GM18870 (cell line): ENCODE data around the gene ZNF865.
"Not testable (repeated sequence)": the region's sequence is repeated elsewhere in the genome, so short reads cannot be mapped to it uniquely, and the experiment has no call there.

Source experiments
- ATAC-seq: cut with Tn5 transposase; IDR thresholded peaks from one replicate; pipeline ENCODE4 v1.9.1; 2021; ENCODE audit warnings: moderate library complexity; ENCODE audit not compliant: unreplicated experiment

The ZNF865 gene

GRCh38 chr19:55605637-55606470 is at the start of gene ZNF865:
Gene ZNF865 (plus strand): TSS chr19:55605647. CDS start chr19:55613619, 7,972 bp downstream.
- ATAC-seq: no peak

GRCh38 chr19:55559684-55560083 is 45.8 kb upstream of the ZNF865 start:
- ATAC-seq: no peak

DNA sequence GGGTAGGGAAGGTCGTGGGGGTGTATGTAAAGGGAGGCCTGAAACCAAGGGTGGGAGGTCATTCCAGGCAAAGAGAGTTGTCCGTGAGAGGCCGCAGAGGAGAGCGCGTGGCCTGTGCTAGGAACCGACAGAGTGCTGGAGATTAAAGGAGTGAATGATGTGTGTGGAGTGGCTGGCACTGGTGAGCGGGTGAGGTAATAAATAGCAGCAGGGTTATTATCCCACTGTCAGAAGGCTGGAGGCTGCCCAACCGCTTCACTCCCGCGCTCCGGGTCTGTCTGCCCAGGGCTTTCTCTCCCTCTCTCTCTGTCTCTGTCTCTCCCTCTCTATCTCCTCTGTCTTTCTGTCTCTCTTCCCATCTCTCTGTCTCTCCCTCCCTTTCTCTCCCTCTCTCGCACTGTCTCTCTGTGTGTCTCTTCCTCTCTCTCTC is 42.2 kb upstream of the ZNF865 start:
- no peak for ATAC-seq

- ATAC-seq: no peak
Measured at GRCh38 chr19:55566823-55567222, 38.6 kb upstream of the ZNF865 start.

- no peak for ATAC-seq
Measured at GRCh38 chr19:55567708-55568328, 37.6 kb upstream of the ZNF865 start.

DNA sequence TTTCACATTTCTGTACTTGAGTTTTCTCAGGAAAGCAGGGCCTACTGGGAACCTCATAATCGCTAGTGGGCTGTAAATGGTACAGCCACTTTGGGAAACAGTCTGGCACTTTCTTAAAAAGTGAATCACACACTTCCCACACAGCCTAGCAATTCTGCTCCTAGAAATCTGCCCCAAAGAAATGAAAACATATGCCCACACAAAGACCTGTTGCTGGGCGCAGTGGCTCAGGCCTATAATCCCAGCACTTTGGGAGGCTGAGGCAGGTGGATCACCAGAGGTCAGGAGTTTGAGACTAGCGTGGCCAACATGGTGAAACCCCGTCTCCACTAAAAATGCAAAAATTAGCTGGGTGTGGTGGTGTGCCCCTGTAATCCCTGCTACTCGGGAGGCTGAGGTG is 36.0 kb upstream of the ZNF865 start:
- ATAC-seq: not testable (repeated sequence)

DNA sequence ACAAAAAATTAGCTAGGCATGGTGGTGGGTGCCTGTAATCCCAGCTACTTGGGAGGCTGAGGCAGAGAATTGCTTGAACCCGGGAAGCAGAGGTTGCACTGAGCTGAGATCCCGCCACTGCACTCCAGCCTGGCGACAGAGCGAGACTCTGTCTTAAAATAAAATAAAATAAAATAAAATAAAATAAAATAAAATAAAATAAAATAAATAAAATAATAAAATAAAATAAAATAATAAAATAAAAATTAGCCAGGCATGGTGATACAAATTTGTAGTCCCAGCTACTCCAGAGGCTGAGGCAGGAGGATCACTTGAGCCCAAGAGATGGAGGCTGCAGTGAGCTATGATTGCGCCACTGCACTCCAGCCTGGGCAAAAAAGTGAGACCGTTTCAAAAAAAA is 31.5 kb upstream of the ZNF865 start:
- ATAC-seq: not testable (repeated sequence)

DNA sequence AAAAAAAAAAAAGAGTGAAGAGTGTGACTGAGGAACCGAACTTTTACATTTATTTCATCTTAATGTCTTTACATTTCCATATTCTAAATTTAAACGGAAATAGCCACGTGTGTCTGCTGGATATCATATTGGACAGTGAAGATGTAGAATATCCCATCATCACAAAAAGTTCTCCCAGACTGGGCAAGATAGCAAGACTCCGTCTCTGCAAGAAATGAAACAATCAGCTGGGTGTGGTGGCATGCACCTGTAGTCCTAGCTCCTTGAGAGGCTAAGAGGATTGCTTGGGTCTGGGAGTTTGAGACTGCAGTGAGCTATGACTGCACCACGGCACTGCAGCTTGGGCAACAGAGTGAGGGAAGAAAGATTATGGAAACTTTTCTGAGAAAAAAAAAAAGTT is 28.7 kb upstream of the ZNF865 start:
- ATAC-seq: no peak

DNA sequence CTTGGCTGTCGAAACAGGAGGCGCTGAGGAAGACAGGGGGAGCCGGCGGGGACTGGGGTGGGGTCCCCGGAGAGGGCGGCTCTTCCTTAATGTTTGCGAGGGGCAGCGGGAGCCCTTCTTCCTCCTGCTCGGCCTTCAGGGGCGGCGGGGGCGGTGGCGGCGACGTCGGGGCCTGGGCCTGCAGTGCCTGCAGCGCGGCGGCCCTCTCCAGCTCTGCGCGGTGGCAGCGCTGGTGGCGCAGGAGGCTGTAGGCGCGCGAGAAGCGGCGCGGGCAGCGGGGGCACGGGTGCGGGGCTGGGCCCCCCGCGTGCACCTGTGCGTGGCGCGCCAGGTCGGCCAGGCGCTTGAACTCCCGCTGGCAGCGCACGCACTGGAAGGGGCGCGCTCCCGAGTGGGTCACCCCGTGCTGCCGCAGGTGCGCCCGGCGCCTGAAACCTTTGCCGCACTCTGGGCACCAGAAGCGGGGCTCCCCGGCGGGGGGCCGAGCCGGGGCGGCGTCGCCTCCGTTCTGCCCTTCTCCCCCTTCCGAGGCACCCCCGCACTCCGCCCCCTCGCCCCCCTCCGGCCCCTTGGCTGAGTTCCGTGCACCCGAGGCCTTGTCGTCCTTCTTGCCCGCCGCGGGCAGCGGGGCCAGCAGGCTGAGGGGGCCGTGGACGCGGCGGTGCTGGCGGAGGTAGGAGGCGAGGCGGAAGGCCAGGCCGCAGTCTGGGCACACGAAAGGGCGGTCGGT is 27.3 kb upstream of the ZNF865 start:
- no peak for ATAC-seq

GRCh38 chr19:55578761-55579747 is 26.4 kb upstream of the ZNF865 start:
- ATAC-seq: no peak

DNA sequence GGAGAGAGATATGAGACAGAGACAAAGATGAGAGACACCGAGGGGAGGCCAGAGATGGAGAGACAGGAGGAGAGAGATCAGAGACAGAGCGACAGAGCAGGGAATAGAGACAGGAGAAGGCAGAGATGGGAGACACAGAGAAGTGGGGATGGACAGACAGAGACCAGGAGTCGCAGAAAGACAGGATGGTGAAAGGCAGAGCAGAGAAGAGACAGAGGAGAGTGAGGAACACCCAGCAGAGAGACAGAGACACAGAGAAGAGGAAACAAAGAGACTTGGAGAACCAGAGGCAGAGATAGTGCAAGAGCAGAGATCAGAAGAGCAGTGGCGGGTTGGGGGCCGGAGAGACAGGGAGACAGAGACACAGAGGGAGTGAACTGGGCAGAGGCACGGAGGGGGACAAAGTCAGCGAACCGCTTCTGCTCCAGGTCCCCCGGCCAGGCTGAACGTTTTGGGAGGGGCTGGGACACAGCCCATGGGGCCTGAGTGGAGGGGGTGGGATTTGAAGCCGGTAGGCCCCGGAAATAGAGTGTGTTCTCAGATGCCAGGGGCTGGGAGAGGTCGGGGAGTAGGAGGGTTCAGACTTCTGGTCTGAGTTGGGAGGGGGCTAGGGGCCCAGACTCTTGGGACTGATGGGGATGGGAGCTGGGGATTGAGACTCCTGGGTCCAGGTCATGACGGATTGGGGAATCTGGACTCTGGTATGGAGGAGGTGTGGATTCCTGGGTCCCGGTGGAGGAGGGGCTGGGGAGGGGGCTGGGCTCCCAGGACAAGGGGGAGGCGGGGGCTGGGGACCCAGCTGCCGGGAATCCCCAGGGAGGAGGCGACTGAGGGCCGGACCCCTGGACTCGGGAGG is 25.5 kb upstream of the ZNF865 start:
- ATAC-seq: no peak

- no peak for ATAC-seq
Measured at GRCh38 chr19:55580628-55581144, 24.8 kb upstream of the ZNF865 start, which contains the start of gene ZNF579. Gene ZNF579 (minus strand): TSS chr19:55580848. CDS start chr19:55579639, 1,209 bp downstream.

GRCh38 chr19:55581145-55581822 is 24.2 kb upstream of the ZNF865 start:
- no peak for ATAC-seq

DNA sequence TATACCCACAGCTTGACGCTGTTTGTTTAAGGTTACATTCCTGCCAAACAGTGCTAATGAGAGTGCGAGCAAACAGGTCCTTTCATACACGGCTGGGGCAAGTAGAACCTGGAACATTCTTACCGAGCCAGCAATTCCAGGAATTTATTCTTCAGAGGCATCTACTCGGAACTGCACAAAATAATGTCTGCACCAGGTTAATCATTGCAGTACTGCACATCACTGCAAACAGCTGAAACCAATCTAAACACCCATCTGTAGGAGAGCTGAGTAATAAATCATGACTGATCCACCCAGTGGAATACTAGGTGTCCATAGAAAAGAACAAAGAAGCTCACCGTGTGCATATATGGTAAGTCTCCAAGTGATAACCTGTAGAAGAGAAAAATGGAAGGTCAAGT is 23.6 kb upstream of the ZNF865 start:
- no peak for ATAC-seq

DNA sequence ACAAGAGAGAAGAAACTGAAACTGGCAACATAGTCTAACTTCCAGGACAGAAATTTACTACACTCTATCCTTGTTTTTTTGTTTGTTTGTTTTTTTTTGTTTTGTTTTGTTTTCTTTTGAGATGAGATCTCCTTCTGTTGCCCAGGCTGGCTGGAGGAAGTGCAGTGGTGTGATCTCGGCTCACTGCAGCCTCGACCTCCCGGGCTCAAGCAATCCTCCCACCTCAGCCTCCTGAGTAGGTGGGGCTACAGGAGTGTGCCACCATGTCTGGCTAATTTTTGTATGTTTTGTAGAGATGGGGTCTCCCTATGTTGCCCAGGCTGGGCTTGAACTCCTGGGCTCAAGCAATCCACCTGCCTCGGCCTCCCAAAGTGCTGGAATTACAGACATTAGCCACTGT is 23.2 kb upstream of the ZNF865 start:
- ATAC-seq: not testable (repeated sequence)

GRCh38 chr19:55583897-55584296 is 21.6 kb upstream of the ZNF865 start:
- ATAC-seq: not testable (repeated sequence)

DNA sequence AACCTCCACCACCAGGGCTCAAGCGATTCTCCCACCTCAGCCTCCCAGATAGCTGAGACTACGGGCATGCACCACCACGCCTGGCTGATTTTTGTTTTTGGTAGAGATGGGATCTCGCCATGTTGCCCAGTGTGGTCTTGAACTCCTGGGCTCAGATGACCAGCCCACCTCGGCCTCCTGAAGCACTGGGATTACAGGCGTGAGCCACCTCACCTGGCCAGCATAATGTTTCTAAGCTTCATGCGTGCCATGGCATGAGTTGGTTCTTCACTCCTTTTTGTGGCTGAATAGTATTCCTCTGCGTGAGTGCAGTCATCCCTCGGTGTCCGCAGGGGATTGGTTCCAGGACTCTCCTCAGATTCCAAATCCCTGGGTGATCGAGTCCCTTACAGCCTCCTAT is 20.6 kb upstream of the ZNF865 start:
- ATAC-seq: no peak

DNA sequence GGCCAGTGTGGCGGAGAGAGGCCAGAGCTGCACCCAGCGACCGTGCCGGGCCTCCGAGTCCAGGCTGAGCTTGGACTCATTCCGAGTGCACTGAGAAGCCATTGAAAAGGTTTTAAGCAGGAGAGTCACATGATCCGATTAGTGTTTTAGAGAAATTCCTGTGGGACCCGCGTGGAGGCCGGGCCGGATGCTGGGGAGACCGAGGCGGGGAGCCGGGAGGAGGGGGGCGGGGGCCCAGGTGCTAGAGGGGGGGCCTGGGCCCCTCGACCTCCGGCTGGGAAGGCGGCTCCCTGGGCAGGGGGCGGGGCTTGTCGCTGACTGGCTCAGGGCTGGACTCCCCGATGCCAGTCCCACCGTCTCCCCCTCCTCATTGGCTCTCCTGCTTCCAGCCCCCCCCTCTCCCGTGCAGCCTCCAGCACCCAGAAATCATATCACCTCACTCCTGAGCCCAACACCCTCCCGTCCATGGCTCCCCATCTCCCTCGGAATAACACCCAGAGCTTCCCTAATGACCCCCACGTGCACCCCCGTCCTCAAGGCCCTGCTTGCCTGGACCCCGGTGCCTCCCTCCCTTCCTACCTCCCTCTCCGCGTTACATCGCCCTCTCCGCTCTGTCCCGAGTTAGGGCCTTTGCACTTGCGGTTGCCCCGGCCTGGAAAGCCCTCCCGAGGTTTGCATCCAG is 19.6 kb upstream of the ZNF865 start:
- no peak for ATAC-seq
